ENCODE measurements around the gene MPRIP.

DNA sequence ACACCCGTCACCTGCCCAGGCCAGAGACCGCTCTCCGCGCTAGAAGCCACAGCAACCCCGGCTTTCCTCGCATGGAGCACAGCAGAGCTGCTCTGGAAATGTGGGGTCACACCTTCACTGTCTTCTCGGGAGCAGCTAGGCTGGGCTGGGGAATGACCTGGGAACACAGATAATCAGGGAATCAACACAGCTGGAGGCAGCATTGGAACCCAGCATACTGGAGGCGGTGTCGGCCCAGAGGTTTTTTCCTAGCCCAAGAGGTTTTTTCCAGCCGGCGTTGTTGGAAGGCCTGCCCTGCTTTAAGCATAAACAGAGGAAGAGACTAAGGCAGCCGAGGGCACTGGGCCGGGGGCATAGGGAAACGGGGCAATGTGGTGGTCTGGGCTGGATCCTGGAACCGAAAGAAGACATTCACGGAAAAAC, 164.7 kb downstream of the MPRIP start:
- TF ChIP-seq, protein P1, sequence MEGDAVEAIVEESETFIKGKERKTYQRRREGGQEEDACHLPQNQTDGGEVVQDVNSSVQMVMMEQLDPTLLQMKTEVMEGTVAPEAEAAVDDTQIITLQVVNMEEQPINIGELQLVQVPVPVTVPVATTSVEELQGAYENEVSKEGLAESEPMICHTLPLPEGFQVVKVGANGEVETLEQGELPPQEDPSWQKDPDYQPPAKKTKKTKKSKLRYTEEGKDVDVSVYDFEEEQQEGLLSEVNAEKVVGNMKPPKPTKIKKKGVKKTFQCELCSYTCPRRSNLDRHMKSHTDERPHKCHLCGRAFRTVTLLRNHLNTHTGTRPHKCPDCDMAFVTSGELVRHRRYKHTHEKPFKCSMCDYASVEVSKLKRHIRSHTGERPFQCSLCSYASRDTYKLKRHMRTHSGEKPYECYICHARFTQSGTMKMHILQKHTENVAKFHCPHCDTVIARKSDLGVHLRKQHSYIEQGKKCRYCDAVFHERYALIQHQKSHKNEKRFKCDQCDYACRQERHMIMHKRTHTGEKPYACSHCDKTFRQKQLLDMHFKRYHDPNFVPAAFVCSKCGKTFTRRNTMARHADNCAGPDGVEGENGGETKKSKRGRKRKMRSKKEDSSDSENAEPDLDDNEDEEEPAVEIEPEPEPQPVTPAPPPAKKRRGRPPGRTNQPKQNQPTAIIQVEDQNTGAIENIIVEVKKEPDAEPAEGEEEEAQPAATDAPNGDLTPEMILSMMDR (conservative IDR thresholded peaks at IDR 0.05; ENCODE audit: low read depth, low read length) = no peak
- TF ChIP-seq EZH2 (IDR thresholded peaks at IDR 0.05; ENCODE audit: low read length, unreplicated experiment) = no peak
